PFSK-1 (cell line): Measurements from ENCODE around the gene FAM83B.

ENCODE experiments used
- FOXP2 ChIP-seq: optimal IDR thresholded peaks from 2 replicates; pipeline ENCODE3; 2011; ENCODE audit warnings: borderline replicate concordance, control low read depth, inconsistent platforms; ENCODE audit not compliant: insufficient read depth; ENCODE audit errors: extremely low read length, extremely low read depth
- POLR2AphosphoS5 ChIP-seq: IDR thresholded peaks from 2 replicates; pipeline ENCODE4 v1.6.1; 2012; ENCODE audit warnings: low read depth, mild to moderate bottlenecking, control low read depth, low read length, moderate library complexity
- REST ChIP-seq, 2 experiments: IDR thresholded peaks; 2 replicates each; pipeline versions ENCODE4 v1.6.1 to v1.8.0; 2011 to 2012; ENCODE audit warnings: low read depth in 2 of 2, low read length in 2 of 2, control low read depth in 1 of 2, inconsistent platforms in 1 of 2, mild to moderate bottlenecking in 1 of 2, moderate library complexity in 1 of 2; ENCODE audit not compliant: insufficient read depth in 1 of 2
- SIN3A ChIP-seq: IDR thresholded peaks from 2 replicates; pipeline ENCODE4 v1.6.1; 2012; ENCODE audit warnings: mild to moderate bottlenecking, low read length, moderate library complexity, borderline replicate concordance; ENCODE audit not compliant: insufficient read depth
- TAF1 ChIP-seq: IDR thresholded peaks from 2 replicates; pipeline ENCODE4 v1.6.1; 2012; ENCODE audit warnings: low read length, control low read depth, borderline replicate concordance; ENCODE audit not compliant: insufficient read depth

Gene FAM83B

GRCh38 chr6:54957698-54958097 is 111.1 kb downstream of the FAM83B start:
- TF ChIP-seq POLR2AphosphoS5 (no peak), TAF1 (no peak), REST (IDR thresholded peaks at IDR 0.05; ENCODE audit: insufficient read depth in 1 of 2, low read depth in 2 of 2, low read length in 2 of 2) (no peak), FOXP2 (no peak), SIN3A (no peak)

GRCh38 chr6:54958446-54958845 is 111.9 kb downstream of the FAM83B start:
- TF ChIP-seq SIN3A = no peak
- no peak for TF ChIP-seq POLR2AphosphoS5
- TF ChIP-seq TAF1 = no peak
- TF ChIP-seq FOXP2 = no peak
- TF ChIP-seq REST (IDR thresholded peaks at IDR 0.05; ENCODE audit: insufficient read depth in 1 of 2, low read depth in 2 of 2, low read length in 2 of 2) = no peak

DNA sequence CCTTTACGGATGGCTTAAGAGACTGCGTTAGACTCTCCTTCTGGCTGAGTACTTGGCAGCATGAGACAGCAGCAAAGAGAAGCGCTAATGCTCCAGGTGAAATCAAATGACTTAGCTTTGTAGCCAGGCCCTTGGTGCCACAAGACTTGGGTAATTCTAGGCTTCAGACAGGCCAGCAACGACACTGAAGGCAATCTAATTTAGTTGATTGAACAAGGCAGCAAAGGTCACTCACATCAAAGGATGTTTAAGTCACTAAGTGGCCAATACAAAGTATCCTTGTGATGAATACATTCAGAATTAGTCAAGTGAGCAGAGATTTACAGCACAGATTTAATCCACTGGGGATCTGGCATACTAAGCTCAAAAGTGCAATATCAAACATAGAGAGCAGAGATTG is 113.2 kb downstream of the FAM83B start:
- no peak for TF ChIP-seq SIN3A
- no peak for TF ChIP-seq TAF1
- TF ChIP-seq REST (IDR thresholded peaks at IDR 0.05; ENCODE audit: insufficient read depth in 1 of 2, low read depth in 2 of 2, low read length in 2 of 2) = no peak
- TF ChIP-seq FOXP2 = no peak
- TF ChIP-seq POLR2AphosphoS5 = no peak

DNA sequence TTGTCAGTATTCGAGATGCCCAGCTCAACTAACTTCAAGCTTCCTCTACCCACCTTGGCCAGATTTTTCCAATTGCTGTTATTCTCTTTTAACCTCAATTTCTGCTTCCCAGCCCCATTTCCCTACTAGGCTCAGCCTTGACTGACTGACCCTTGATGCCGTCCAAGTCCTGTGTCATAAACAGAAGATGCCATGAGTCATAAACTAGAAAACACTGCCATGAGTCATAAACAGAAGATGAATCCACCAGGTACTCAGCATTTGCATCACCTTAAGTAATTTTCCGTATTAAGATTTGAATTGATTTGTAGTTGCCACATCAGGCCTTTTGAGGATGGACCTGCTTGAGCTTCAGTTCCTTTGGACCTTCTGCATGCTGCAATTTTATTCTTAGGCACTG is 123.8 kb downstream of the FAM83B start:
- TF ChIP-seq SIN3A (no peak), REST (IDR thresholded peaks at IDR 0.05; ENCODE audit: insufficient read depth in 1 of 2, low read depth in 2 of 2, low read length in 2 of 2) (no peak), TAF1 (no peak), POLR2AphosphoS5 (no peak), FOXP2 (no peak)

DNA sequence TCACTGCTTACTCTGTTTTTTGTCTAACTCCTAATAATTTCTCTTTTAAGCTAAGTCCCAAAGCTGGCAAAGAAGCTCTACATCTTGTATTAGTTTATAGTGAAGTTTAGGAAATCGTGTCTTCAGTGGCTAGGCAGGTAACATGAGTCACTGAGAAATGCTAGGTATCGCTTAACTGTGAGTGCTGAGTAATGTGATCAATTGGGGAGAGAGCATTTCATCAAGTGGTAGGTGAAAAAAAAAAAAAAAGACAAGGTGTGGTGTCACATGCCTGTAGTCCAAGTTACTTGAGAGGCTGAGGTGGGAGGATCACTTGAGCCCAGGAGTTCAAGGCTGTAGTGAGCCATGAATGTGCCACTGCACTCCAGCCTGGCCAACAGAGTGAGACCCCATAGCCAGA is 125.3 kb downstream of the FAM83B start:
- TF ChIP-seq REST (IDR thresholded peaks at IDR 0.05; ENCODE audit: insufficient read depth in 1 of 2, low read depth in 2 of 2, low read length in 2 of 2) = no peak
- TF ChIP-seq POLR2AphosphoS5 = no peak
- TF ChIP-seq SIN3A = no peak
- TF ChIP-seq FOXP2 = no peak
- TF ChIP-seq TAF1 = no peak
